NCI-H82 (cell line): ENCODE data around the gene ZNF215.
"Not testable (repeated sequence)": the region's sequence is repeated elsewhere in the genome, so short reads cannot be mapped to it uniquely, and the experiment has no call there.

ENCODE experiments used
- DNase-seq: peaks from one replicate; lab custom pipeline; 2025; lab: John Stamatoyannopoulos, UW

ZNF215 gene

DNA sequence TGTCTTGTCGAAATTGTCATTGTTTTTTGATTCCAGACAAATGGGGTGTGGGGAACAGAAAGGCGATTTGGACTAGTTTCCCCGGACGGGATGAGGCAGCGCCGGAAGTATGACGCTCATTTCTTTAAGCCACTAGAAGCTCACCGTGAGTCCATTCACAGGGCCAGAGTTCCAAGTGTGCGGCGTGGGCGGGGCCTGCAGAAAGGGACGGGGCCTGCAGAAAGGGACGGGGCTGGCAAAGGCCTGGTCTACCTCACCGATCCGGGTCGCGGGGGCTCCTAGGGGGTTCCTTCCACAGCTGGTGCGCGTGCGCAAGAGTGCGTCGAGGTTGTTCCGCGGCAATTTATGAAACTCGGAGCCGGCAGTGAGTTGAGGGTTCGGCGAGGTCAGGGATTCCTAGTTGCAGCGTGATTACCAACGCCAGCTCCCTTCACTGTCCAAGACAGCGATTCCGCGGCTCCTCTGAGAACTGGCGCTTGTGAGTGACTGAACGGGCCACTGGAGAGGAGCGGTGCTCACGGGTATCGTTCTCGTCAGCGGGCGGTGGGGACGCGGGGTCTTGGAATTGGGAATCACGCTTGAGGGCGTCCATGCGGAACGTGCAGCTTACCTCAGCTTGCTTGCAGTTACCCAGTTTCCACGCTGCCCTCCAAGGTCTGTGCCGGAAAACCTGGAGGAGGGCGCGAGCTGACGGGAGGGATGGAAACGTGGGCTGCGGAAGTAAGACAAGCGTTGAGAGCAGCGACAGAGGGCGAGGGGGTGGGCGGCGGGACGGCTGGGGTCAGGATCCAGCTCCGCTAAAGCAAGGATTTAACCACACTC is at the start of gene ZNF215:
Gene ZNF215, plus strand, starts transcription at position 219 of the 822 bp plus-strand sequence. CDS start 5,847 bp downstream, outside the sequence.
- peak; percentile 93 for DNase-seq

DNA sequence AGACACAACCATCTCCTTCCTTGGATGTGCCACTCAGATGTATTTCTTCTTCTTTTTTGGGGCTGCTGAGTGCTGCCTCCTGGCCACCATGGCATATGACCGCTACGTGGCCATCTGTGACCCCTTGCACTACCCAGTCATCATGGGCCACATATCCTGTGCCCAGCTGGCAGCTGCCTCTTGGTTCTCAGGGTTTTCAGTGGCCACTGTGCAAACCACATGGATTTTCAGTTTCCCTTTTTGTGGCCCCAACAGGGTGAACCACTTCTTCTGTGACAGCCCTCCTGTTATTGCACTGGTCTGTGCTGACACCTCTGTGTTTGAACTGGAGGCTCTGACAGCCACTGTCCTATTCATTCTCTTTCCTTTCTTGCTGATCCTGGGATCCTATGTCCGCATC is 49.3 kb upstream of the ZNF215 start:
- no peak for DNase-seq

GRCh38 chr11:6882751-6883150 is 43.5 kb upstream of the ZNF215 start:
- DNase-seq: no peak

- DNase-seq: not testable (repeated sequence)
Measured at GRCh38 chr11:6887711-6888110, 38.5 kb upstream of the ZNF215 start.

DNA sequence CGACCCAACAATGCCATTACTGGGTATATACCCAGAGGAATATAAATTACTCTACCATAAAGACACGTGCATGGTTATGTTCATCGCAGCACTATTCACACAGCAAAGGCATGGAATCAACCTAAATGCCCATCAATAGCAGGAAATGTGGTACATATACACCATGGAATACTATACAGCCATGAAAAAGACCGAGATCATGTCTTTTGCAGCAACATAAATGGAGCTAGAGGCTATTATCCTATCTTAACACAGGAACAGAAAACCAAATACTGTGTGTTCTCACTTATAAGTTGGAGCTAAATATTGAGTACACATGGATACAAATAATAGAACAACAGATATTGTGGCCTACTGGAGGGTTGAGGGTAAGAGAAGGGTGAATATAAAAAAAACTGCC is 37.4 kb upstream of the ZNF215 start:
- DNase-seq: no peak

DNA sequence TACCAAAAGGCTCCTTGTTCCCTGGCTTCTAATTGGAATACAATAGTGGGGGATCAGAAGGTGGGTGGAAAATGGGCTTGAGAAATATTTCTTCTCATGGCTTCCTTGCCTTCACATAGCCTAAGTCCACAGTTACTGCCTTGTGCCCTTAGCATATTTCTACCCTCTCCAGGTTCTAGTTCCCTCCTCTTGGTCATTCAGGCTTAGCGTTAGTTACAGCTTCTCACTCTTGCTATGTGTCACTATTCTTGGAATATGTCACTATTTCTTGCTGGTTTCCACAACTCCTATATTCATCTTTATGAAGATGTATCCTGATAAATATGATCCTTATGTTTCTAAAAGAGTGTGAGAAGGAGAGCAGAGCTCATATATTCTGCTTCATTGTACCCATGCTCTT is 36.4 kb upstream of the ZNF215 start:
- no peak for DNase-seq

DNA sequence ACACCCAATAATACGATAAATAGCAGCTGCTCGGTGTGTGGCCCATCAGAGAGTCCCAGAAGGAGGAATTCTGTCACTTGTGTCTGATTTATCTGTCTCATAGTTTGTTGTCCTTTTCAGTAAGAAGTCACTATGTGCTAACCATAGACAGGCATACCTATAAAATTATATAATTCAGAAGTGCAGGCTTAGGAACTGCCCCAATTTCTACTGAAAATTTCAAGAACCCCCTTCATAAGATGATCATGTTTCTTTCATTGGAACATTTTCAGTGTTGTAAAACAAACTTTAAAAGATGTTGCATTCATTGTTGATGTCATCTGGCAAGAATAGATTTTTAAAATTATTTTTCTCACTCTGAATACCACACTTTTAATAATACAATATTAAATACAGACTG is 33.8 kb upstream of the ZNF215 start, which contains the start of gene OR2D2:
Gene OR2D2, minus strand, starts transcription at position 101 of the 400 bp plus-strand sequence. Its CDS starts 0 bp downstream, at position 101.
- DNase-seq: no peak

- DNase-seq: no peak
Measured at GRCh38 chr11:6894097-6894496, 32.1 kb upstream of the ZNF215 start.

GRCh38 chr11:6895010-6895409 is 31.2 kb upstream of the ZNF215 start:
- no peak for DNase-seq

DNA sequence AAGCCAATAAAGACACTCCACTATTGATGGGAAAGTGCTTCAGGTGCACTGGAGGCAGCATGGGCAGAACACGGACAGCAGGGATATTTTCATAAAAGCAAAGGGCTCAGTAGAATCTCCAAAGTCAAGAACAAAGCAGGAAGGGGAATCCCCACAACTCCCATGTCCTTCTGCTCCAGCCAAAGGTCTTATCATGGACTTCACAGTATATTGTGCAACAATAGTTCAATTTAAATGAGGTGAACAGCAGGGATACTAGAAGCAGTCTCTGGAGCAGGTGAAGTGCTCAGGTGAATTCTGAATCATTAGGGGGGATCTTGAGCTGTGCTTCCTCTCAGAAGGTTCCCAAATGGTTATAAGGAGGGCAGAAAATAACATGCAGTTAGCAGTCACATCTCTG is 27.3 kb upstream of the ZNF215 start:
- DNase-seq: no peak

GRCh38 chr11:6900327-6900999 is 25.8 kb upstream of the ZNF215 start:
- DNase-seq: peak; percentile 15

DNA sequence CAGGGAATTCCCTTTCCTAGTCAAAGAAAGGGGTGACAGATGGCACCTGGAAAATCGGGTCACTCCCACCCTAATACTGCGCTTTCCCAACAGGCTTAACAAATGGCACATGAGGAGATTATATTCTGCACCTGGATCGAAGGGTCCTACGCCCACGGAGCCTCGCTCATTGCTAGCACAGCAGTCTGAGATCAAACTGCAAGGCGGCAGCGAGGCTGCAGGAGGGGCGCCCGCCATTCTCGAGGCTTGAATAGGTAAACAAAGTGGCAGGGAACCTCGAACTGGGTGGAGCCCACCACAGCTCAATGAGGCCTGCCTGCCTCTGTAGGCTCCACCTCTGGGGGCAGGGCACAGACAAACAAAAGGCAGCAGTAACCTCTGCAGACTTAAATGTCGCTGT is 21.4 kb upstream of the ZNF215 start:
- DNase-seq: not testable (repeated sequence)

DNA sequence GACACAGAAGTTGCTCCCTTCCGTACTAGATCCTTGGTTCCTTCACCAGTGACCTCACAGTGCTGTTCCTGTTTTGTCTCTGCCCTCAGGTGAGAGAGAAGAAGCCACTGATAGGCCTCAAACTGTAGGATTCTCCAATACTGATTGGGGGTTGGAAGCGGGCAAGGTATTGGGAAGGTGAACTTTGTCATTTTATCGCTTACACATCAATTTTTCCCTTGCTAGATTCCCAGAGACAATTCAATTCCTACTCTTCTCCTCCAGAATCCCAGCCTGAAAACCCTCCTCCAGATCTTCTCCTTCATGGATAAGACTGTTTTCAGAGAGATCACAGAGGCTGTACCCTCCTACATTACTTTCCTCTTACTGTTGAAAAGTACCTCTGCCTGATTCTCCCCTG is 14.8 kb upstream of the ZNF215 start:
- no peak for DNase-seq

DNA sequence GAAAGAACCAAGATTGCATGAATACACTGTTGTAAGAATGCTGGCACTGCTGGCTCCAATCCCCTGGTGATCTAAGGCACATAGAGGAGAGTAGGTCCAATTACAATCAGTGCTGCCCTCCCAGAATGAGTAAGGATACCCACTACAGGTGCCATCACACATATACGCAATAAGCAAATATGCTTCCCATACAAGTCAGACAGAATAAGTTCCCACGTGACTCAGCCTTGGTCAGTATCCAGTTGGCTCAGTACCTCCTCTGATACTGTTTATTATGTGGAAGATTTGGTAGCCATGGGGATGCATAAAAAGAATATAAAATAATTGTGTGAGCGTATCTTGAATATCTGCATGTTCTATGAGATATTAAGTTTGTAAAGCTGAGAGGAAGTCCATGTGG is 14.3 kb upstream of the ZNF215 start:
- no peak for DNase-seq

DNA sequence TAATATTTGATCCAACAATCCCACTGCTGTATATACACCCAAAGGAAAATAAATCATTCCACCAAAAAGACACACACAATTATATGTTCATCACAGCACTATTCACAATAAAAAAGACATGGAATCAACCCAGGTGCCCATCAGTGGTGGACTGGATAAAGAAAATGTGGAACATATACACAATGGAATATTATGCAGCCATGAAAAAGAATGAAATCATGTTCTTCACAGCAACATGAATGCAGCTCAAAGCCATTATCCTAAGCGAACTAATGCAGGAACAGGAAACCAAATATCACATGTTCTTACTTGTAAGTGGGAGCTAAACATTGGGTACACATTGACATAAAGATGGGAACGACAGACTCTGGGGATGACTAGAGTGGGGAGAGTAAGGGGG is 6.5 kb upstream of the ZNF215 start:
- DNase-seq: no peak

- no peak for DNase-seq
Measured at GRCh38 chr11:6920702-6921101, 5.5 kb upstream of the ZNF215 start, which contains the start of gene OR2D3. Gene OR2D3, plus strand, starts transcription at chr11:6921002. Its CDS starts 0 bp downstream, at chr11:6921002.

DNA sequence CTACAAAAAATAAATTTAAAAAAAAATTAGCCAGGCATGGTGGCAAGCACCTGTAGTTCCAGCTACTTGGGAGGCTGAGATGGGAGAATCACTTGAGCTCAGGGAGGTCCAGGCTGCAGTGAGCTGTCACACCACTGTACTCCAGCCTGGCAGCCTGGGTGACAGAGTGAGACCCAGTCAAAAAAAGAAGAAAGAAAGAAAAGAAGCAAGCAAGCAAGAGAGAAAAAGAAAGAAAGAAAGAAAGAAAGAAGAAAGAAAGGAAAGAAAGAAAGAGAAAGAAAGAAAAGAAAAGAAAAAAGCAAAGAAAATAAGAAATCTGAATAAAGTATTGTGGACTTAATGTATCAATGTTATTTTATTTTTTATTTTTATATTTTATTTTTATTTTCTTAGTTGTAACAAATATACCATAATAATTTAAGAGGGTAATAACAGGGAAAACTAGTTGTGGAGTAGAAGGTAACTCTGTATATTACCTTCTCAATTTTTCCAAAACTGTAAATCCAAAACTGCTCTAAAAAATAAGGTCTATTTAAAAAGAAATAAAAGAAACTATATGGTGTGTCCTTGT is 1.1 kb upstream of the ZNF215 start:
- DNase-seq: no peak

- peak; percentile 90 for DNase-seq
Measured at GRCh38 chr11:6925636-6926207, 504 bp upstream of the ZNF215 start.

DNA sequence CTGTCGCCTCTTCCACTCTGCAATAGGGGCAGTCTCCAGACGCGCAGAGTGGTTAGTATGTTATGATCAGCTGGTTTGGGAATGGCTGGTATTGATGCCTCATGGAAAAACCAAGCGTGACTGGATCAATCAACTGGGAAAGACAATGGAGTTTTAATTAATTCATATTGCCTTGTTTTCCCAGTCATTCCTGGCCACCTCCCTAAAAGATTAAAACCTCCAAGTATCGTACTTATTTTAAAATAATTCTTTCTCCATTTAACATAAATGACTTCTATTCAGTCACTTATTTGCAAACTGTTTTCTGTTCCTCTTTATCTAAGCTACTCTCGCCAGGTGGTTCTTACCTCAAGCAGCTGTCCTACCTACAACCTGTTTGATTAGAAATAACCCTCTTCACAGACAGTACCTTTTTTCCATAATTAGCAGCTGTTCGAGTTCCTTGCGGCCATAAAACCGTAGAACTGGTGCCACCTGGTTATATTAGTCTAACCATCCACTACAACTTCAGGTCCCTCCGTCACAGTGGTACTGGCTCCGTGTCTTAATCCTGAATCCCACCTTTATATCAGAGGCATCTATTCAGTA is 898 bp downstream of the ZNF215 start:
- peak; percentile 5 for DNase-seq

DNA sequence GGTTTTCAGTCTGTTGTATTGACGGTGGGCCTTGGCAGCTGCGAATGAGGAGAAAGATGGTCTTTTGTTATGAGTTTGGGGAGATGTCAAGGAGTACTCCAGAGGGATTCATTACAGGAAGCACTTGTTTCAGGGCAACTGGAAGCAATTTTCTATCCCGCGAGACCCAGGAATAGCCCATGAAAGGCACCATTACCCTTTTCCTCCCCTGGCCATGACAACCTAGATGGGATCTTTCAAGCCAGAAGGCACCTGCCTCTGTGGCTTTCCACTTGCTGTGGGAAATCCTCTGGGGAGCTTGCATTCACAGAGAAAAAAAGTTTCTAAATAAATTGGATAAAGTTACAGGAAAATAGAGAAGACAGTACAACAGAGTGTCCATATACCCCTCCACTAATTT is 2.7 kb downstream of the ZNF215 start:
- DNase-seq: no peak

DNA sequence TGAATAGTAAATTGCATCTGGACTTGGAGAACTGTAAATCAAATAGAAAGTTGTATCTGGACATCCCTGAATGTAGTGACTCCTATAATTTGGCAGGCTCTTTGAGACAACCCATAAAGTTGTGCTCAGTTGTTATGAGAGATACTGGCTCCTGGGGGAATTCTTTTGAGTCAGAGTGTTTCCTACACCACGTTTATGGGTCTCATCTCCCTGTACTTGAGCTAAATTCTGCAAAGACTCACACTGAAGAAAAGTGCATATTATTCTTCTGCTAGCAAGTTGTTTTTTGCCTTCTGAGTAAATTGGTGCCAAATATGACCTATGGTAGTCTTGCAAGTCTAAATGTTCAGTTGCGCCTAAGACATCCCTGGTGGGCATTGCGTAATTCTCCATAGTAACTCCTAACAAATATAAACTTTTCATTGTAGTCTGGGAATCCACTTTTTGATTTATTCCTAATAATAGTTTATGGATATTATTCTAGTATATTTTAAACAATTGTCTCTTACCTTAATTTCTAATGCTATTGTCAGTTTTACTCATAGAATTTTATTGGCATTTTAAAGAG is 5.0 kb downstream of the ZNF215 start:
- no peak for DNase-seq

DNA sequence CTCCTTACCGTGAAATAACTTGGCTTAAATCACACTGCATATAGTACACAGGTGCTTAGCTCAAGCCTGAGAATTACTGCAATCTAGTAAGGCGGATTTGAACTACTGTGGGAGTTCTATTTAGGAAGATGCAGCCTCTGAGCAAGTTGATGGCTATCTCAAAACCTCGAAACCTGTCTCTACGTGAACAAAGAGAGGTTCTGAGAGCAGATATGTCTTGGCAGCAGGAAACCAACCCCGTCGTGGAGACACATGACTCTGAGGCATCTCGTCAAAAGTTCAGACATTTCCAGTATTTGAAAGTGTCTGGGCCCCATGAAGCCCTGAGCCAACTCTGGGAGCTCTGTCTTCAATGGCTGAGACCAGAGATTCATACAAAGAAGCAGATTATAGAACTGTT is 5.9 kb downstream of the ZNF215 start:
- DNase-seq: no peak
